K562 (cell line): ENCODE data around the gene AHNAK. TPM values are rescaled to one million over a fixed set of nuclear protein-coding genes. Genes with fewer than 3 reads are reported as not detected.

Experiments
- CEBPG ChIP-seq, 3 experiments: fragments of 200-800 bp in 1 of 3; sonication (Bioruptor generic) in 1 of 3; sonication (generic) in 1 of 3; formaldehyde crosslinking in 1 of 3; IDR thresholded peaks in 2 of 3; conservative IDR thresholded peaks in 1 of 3; 2 replicates each; pipeline versions ENCODE4 v1.6.1 to v1.8.0; 2016 to 2022; ENCODE audit warnings: missing compliant biosample characterization in 2 of 3, missing genetic modification characterization in 2 of 3, mild to moderate bottlenecking in 1 of 3, missing genetic modification reagents in 1 of 3
- DACH1 ChIP-seq: fragments of 450-650 bp; IDR thresholded peaks from 2 replicates; pipeline ENCODE4 v1.6.1; 2018; ENCODE audit not compliant: partially characterized antibody
- DDX20 ChIP-seq: fragments of 450-650 bp; IDR thresholded peaks from 2 replicates; pipeline ENCODE4 v1.6.1; 2016; ENCODE audit warnings: missing genetic modification characterization, low read depth, mild to moderate bottlenecking, missing compliant biosample characterization, moderate library complexity
- FOXP1 ChIP-seq: sonication (generic); formaldehyde crosslinking; IDR thresholded peaks from 2 replicates; pipeline ENCODE4 v1.8.0; 2022; ENCODE audit warnings: mild to moderate bottlenecking, missing genetic modification reagents
- GATAD2A ChIP-seq: fragments of 450-650 bp; IDR thresholded peaks from 2 replicates; pipeline ENCODE4 v1.6.1; 2017
- KAT2B ChIP-seq: IDR thresholded peaks from one replicate; pipeline ENCODE4 v1.6.1; 2012; ENCODE audit warnings: low read depth, mild to moderate bottlenecking, control low read depth, inconsistent platforms, low read length, moderate library complexity
- MEF2A ChIP-seq: IDR thresholded peaks from 2 replicates; pipeline ENCODE4 v1.6.1; 2011; ENCODE audit warnings: low read depth, mild to moderate bottlenecking, low read length, moderate library complexity; ENCODE audit not compliant: control insufficient read depth
- MEIS2 ChIP-seq: fragments of 450-650 bp; IDR thresholded peaks from 2 replicates; pipeline ENCODE4 v1.6.1; 2014; ENCODE audit warnings: mild to moderate bottlenecking; ENCODE audit not compliant: partially characterized antibody
- OTX1 ChIP-seq: fragments of 450-650 bp; formaldehyde crosslinking; IDR thresholded peaks from 2 replicates; pipeline ENCODE4 v1.4.0; 2022; ENCODE audit warnings: mild to moderate bottlenecking
- PTRF ChIP-seq: fragments of 450-650 bp; IDR thresholded peaks from 2 replicates; pipeline ENCODE4 v1.6.1; 2016; ENCODE audit warnings: mild to moderate bottlenecking, missing genetic modification characterization, missing compliant biosample characterization
- RBM34 ChIP-seq: fragments of 200-400 bp; formaldehyde crosslinking; IDR thresholded peaks from 2 replicates; pipeline ENCODE4 v1.6.1; 2018; ENCODE audit warnings: low read length, borderline replicate concordance; ENCODE audit not compliant: insufficient read depth
- RFX5 ChIP-seq: IDR thresholded peaks from 2 replicates; pipeline ENCODE4 v1.6.1; 2011; ENCODE audit warnings: low read depth, mild to moderate bottlenecking, improper control_type of control experiment, low read length
- TSC22D4 ChIP-seq: fragments of 450-650 bp; IDR thresholded peaks from 2 replicates; pipeline ENCODE4 v1.6.1; 2016; ENCODE audit warnings: missing genetic modification characterization, missing biosample characterization, control low read depth
- ZFP1 ChIP-seq: fragments of 450-650 bp; formaldehyde crosslinking; IDR thresholded peaks from 2 replicates; pipeline ENCODE4 v1.4.0; 2020; ENCODE audit warnings: mild to moderate bottlenecking, mixed read lengths
- ZFX ChIP-seq: sonication (generic); formaldehyde crosslinking; IDR thresholded peaks from 2 replicates; pipeline ENCODE4 v1.8.0; 2022; ENCODE audit warnings: mild to moderate bottlenecking, missing genetic modification reagents, moderate library complexity
- polyA plus RNA-seq, 8 experiments: library from polyadenylated mRNA; depleted of rRNA in 4 of 8; stranded (reverse) in 5 of 8; unstranded in 3 of 8; fragments of >200 nt; fragmentation: Nextera tagmentation in 2 of 8; fragmentation: Illumina TruSeq in 1 of 8; extraction: Ambion mirVana in 2 of 8; extraction: Trizol in 1 of 8; gene quantifications; 2 replicates each; pipeline versions ENCODE4 v1.2.1 to v1.2.3, GENCODE V29; 2011 to 2014; ENCODE audit warnings: inconsistent platforms in 1 of 8, missing spikeins in 1 of 8
- total RNA-seq, 7 experiments: library from RNA; depleted of rRNA in 6 of 7; stranded (reverse); fragments of >200 nt in 6 of 7; fragmentation: Illumina TruSeq in 2 of 7; extraction: Trizol in 2 of 7; gene quantifications; 2 replicates each; pipeline versions ENCODE4 v1.2.1 to v1.2.3, GENCODE V29; 2011 to 2021; ENCODE audit warnings: low replicate concordance in 1 of 7
- TF ChIP-seq, protein P1 (sequence below): sonication (generic); formaldehyde crosslinking; IDR thresholded peaks from 2 replicates; pipeline ENCODE4 v1.8.0; 2022; ENCODE audit warnings: mild to moderate bottlenecking, missing genetic modification reagents, borderline replicate concordance
- TF ChIP-seq, protein P2 (sequence below): fragments of 450-650 bp; formaldehyde crosslinking; IDR thresholded peaks from 2 replicates; pipeline ENCODE4 v1.4.0; 2020; ENCODE audit warnings: mild to moderate bottlenecking, moderate library complexity
- TF ChIP-seq, protein P3 (sequence below), 2 experiments: fragments of 450-650 bp; conservative IDR thresholded peaks; 2 replicates each; pipeline ENCODE4 v1.6.1; 2017; ENCODE audit warnings: mild to moderate bottlenecking in 2 of 2, moderate library complexity in 2 of 2
- TF ChIP-seq, protein P4 (sequence below): fragments of 450-650 bp; formaldehyde crosslinking; conservative IDR thresholded peaks from 2 replicates; pipeline ENCODE4 v1.4.0; 2022; ENCODE audit warnings: mild to moderate bottlenecking, missing genetic modification characterization
- TF ChIP-seq, protein P5 (sequence below): sonication (generic); formaldehyde crosslinking; IDR thresholded peaks from 2 replicates; pipeline ENCODE4 v1.8.0; 2022; ENCODE audit warnings: missing genetic modification reagents, mild to moderate bottlenecking, borderline replicate concordance

The AHNAK gene
- total and polyA plus RNA-seq, 9 of the 15 experiments (the other 6 are each of a cell fraction or from before 2014, with no cell fraction given) = 1.5 to 89.7 (median 45.0) TPM

DNA sequence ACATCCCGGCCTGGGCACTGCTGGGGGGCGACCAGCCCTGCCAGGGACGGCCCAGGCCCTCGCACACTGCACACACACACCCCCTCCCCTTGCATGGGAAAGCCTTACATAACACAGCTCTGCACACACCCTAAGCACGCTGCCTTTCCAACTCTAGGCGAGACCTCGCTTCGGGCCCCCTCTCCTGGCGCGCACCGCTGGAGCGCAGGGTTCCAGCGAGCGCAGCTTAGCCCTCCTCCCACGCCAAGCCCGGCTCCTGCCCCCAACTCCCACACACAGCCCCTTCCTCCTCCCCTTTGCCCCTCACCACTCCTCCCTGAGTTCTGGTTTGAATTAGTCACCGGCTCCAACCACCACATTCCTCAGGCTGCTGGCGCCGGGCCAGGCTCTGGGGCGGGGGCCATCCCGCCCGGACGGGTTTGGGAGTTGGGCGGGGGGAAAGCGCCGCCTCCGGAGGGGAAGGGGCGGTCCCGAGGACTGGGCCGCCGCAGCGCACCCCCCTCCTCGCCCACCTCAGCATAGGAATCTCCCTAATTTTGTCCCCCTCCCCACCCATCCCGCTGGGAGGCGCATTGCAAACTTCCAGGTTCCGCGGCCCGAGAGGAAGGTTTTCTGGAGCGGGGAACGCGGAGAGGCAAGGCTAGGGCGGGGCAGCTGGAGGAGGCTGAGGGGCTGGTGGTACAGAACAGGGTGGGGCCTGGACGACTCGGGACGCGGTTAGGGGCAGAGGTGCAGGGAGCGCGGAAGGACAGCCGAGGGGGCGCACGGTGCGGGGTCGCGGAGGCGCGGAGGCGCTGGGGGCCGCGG is 966 bp downstream of the AHNAK start (continued):
- TF ChIP-seq FOXP1 (CRISPR knock-in tag) = no peak
- TF ChIP-seq RBM34 = no peak
- TF ChIP-seq, protein P1, sequence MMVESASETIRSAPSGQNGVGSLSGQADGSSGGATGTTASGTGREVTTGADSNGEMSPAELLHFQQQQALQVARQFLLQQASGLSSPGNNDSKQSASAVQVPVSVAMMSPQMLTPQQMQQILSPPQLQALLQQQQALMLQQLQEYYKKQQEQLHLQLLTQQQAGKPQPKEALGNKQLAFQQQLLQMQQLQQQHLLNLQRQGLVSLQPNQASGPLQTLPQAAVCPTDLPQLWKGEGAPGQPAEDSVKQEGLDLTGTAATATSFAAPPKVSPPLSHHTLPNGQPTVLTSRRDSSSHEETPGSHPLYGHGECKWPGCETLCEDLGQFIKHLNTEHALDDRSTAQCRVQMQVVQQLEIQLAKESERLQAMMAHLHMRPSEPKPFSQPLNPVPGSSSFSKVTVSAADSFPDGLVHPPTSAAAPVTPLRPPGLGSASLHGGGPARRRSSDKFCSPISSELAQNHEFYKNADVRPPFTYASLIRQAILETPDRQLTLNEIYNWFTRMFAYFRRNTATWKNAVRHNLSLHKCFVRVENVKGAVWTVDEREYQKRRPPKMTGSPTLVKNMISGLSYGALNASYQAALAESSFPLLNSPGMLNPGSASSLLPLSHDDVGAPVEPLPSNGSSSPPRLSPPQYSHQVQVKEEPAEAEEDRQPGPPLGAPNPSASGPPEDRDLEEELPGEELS (CRISPR knock-in tag) = no peak; the same call in 1 of the 2 replicates
- TF ChIP-seq DACH1 = no peak
- peak; percentile 97 for TF ChIP-seq GATAD2A
- TF ChIP-seq, protein P2, sequence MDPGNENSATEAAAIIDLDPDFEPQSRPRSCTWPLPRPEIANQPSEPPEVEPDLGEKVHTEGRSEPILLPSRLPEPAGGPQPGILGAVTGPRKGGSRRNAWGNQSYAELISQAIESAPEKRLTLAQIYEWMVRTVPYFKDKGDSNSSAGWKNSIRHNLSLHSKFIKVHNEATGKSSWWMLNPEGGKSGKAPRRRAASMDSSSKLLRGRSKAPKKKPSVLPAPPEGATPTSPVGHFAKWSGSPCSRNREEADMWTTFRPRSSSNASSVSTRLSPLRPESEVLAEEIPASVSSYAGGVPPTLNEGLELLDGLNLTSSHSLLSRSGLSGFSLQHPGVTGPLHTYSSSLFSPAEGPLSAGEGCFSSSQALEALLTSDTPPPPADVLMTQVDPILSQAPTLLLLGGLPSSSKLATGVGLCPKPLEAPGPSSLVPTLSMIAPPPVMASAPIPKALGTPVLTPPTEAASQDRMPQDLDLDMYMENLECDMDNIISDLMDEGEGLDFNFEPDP = no peak
- TF ChIP-seq, protein P3, sequence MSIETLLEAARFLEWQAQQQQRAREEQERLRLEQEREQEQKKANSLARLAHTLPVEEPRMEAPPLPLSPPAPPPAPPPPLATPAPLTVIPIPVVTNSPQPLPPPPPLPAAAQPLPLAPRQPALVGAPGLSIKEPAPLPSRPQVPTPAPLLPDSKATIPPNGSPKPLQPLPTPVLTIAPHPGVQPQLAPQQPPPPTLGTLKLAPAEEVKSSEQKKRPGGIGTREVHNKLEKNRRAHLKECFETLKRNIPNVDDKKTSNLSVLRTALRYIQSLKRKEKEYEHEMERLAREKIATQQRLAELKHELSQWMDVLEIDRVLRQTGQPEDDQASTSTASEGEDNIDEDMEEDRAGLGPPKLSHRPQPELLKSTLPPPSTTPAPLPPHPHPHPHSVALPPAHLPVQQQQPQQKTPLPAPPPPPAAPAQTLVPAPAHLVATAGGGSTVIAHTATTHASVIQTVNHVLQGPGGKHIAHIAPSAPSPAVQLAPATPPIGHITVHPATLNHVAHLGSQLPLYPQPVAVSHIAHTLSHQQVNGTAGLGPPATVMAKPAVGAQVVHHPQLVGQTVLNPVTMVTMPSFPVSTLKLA (conservative IDR thresholded peaks at IDR 0.05) = peak; percentile 60 to 67; a peak in 3 of 4 replicates
- TF ChIP-seq, protein P4, sequence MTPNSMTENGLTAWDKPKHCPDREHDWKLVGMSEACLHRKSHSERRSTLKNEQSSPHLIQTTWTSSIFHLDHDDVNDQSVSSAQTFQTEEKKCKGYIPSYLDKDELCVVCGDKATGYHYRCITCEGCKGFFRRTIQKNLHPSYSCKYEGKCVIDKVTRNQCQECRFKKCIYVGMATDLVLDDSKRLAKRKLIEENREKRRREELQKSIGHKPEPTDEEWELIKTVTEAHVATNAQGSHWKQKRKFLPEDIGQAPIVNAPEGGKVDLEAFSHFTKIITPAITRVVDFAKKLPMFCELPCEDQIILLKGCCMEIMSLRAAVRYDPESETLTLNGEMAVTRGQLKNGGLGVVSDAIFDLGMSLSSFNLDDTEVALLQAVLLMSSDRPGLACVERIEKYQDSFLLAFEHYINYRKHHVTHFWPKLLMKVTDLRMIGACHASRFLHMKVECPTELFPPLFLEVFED (CRISPR knock-in tag) = no peak
- no peak for TF ChIP-seq ZFP1 (CRISPR knock-in tag)
- no peak for TF ChIP-seq TSC22D4
- no peak for TF ChIP-seq RFX5
- no peak for TF ChIP-seq MEF2A
- TF ChIP-seq DDX20 (tag) = no peak
- no peak for TF ChIP-seq CEBPG (CRISPR knock-in tag; IDR thresholded peaks at IDR 0.05)
- TF ChIP-seq CEBPG (tag; conservative IDR thresholded peaks at IDR 0.05 in 1 of 2, IDR thresholded peaks at IDR 0.05 in 1 of 2) = no peak
- peak; percentile 70 for TF ChIP-seq ZFX (CRISPR knock-in tag)
- TF ChIP-seq, protein P5, sequence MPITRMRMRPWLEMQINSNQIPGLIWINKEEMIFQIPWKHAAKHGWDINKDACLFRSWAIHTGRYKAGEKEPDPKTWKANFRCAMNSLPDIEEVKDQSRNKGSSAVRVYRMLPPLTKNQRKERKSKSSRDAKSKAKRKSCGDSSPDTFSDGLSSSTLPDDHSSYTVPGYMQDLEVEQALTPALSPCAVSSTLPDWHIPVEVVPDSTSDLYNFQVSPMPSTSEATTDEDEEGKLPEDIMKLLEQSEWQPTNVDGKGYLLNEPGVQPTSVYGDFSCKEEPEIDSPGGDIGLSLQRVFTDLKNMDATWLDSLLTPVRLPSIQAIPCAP (CRISPR knock-in tag) = 0 out of 2 replicates have a peak, but pooled peaks have one; percentile 36
- TF ChIP-seq MEIS2 = no peak
- no peak for TF ChIP-seq PTRF (tag)
- no peak; the same call in 1 of the 2 replicates for TF ChIP-seq OTX1 (CRISPR knock-in tag)
- TF ChIP-seq KAT2B = no peak
